SU-DHL-6 (cell line): ENCODE data around the gene RBMS1.

Experiments used
- CTCF ChIP-seq: fragments of 200-600 bp; sonication (generic); IDR thresholded peaks from one replicate; pipeline ENCODE4 v1.5.1; 2017; ENCODE audit warnings: antibody characterized with exemption, mild to moderate bottlenecking, low read length, moderate library complexity; ENCODE audit not compliant: insufficient read depth, poor library complexity, severe bottlenecking
- EZH2phosphoT487 ChIP-seq: fragments of 200-600 bp; sonication (generic), shearing (Covaris generic); conservative IDR thresholded peaks from 2 replicates; pipeline ENCODE4 v1.6.1; 2018; ENCODE audit warnings: mild to moderate bottlenecking, antibody characterized with exemption, low read length, moderate library complexity, mixed read lengths

GRCh38 chr2:160489111-160489510, 4.5 kb downstream of the RBMS1 start:
- TF ChIP-seq CTCF (no peak), EZH2phosphoT487 (no peak)
